ACC112 (cell line): Measurements from ENCODE around the gene RNPEPL1.
"Not testable (repeated sequence)": the region's sequence is repeated elsewhere in the genome, so short reads cannot be mapped to it uniquely, and the experiment has no call there.

ENCODE experiments used
- H2AFZ ChIP-seq: fragments of 200-600 bp; sonication (generic); one replicate; pipeline ENCODE4 v1.6.0; 2017; ENCODE audit warnings: antibody characterized with exemption, low read length; ENCODE audit not compliant: unreplicated experiment
- H3K27ac ChIP-seq: fragments of 200-600 bp; sonication (generic); 2 replicates; pipeline ENCODE4 v1.5.1; 2014; ENCODE audit warnings: low read depth, mild to moderate bottlenecking, antibody characterized with exemption, low read length, moderate library complexity
- H3K27me3 ChIP-seq: fragments of 200-600 bp; sonication (generic); 2 replicates; pipeline ENCODE4 v1.6.1; 2014; ENCODE audit warnings: mild to moderate bottlenecking, antibody characterized with exemption, low read length, moderate library complexity, mixed read lengths; ENCODE audit not compliant: insufficient read depth
- H3K36me3 ChIP-seq: fragments of 200-600 bp; sonication (generic); 2 replicates; pipeline ENCODE4 v1.6.1; 2016; ENCODE audit warnings: mild to moderate bottlenecking, antibody characterized with exemption, low read length, moderate library complexity, mixed read lengths; ENCODE audit not compliant: insufficient read depth
- H3K4me1 ChIP-seq: fragments of 200-600 bp; sonication (generic); one replicate; pipeline ENCODE4 v1.6.1; 2016; ENCODE audit warnings: low read length, mixed read lengths; ENCODE audit not compliant: insufficient read depth, unreplicated experiment, control insufficient read depth
- H3K4me3 ChIP-seq: fragments of 200-600 bp; sonication (generic); 2 replicates; pipeline ENCODE4 v1.5.1; 2014; ENCODE audit warnings: mild to moderate bottlenecking, low read depth, low read length
- H3K79me2 ChIP-seq: fragments of 200-600 bp; sonication (generic); one replicate; pipeline ENCODE4 v1.6.0; 2016; ENCODE audit warnings: low read length; ENCODE audit not compliant: control insufficient read depth, unreplicated experiment, insufficient read depth

Gene RNPEPL1

DNA sequence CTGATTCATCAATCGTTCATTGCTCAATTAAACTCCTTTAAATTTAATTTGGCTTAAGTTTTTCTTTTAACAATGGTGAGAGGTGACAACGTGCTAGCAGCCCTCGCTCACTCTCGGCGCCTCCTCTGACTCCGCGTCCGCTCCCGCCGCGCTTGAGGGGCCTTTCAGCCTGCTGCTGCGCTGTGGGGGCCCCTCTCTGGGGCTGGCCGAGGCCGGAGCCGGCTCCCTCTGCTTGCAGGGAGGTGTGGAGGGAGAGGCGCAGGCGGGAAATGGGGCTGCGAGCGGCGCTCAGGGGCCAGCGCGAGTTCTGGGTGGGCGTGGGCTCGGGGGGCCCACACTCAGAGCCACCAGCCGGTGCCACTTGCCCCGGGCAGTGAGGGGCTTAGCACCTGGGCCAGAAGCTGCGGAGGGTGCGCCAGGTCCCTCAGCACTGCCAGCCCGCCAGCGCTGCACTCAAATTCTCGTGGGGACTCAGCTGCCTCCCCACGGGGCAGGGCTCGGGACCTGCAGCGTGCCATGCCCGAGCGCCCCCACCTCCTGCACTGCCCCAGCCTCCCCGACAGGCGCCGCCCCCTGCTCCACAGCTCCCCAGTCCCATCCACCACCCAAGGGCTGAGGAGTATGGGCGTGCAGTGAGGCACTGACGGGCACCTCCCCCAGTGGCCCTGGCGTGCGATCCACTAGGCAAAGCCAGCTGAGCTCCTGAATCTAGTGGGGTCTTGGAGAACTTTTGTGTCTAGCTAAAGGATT lies 30.1 kb upstream of the RNPEPL1 start:
- Histone ChIP-seq H3K79me2 (no peaks in the 10 kb centered on the region), H3K27me3 (no peaks in the 10 kb centered on the region), H2AFZ (no peak overlapping the region), H3K4me1 (no peaks in the 10 kb centered on the region), H3K36me3 (peaks cover 7% of the 10 kb centered on the region), H3K4me3 (no peak overlapping the region), H3K27ac (no peak overlapping the region)

DNA sequence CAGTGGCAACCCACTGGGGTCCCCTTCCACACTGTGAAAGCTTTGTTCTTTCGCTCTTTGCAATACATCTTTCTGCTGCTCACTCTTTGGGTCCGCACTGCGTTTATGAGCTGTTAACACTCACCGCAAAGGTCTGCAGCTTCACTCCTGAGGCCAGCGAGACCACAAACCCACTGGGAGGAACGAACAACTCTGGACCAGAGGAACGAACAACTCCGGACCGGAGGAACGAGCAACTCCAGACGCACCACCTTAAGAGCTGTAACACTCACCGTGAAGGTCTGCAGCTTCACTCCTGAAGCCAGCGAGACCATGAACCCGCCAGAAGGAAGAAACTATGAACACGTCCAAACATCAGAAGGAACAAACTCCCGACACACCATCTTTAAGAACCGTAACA lies 29.2 kb upstream of the RNPEPL1 start:
- H3K27ac ChIP-seq, H3K79me2 ChIP-seq, H3K4me3 ChIP-seq, H3K36me3 ChIP-seq, H3K27me3 ChIP-seq, H3K4me1 ChIP-seq, H2AFZ ChIP-seq: not testable (repeated sequence)

DNA sequence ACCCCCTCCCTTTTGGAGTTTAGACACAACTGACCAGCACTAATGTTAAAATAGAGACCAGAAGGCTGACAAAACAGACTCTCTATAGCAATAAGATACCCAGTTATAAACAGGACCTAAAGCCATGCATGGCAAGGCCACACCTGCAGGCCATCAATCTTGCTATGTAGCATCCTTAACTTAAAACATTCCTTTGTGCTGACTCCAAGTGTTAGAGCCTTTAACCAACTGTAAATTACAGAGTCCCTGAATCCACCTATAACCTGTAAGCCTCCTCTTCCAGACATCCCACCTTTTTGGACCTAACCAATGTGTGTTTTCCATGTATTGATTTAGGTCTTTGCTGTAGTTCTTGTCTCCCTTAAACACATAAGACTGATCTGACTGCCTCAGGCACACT lies 28.4 kb upstream of the RNPEPL1 start:
- Histone ChIP-seq H3K27ac (no peak overlapping the region), H3K79me2 (no peaks in the 10 kb centered on the region), H3K36me3 (peaks cover 7% of the 10 kb centered on the region), H3K4me3 (no peak overlapping the region), H2AFZ (no peak overlapping the region), H3K4me1 (no peaks in the 10 kb centered on the region), H3K27me3 (no peaks in the 10 kb centered on the region)

DNA sequence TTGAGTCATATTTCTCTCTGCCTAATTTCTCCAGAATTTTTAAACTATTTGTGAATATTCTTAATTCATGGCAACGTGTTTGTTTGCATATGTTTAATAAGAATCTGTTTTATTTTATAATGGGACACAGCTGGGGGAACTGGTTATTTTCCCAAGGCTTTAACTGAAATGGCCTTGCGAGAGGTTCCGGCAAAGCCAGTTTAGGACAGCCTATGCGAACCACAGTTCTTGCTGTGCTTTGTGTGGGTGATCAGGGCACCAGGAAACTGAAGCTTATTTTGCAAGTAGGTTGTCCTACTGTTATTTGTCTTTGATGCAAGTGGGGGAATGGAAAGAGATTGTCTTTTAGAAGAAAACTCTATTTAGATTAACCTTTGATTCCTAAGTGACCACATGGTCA lies 17.0 kb upstream of the RNPEPL1 start:
- no peak overlapping the region for H2AFZ ChIP-seq
- peaks cover 27% of the 10 kb centered on the region for H3K36me3 ChIP-seq
- H3K4me3 ChIP-seq: no peak overlapping the region
- no peak overlapping the region for H3K27ac ChIP-seq
- peaks cover 5% of the 10 kb centered on the region for H3K79me2 ChIP-seq
- H3K27me3 ChIP-seq: no peaks in the 10 kb centered on the region
- H3K4me1 ChIP-seq: no peaks in the 10 kb centered on the region

DNA sequence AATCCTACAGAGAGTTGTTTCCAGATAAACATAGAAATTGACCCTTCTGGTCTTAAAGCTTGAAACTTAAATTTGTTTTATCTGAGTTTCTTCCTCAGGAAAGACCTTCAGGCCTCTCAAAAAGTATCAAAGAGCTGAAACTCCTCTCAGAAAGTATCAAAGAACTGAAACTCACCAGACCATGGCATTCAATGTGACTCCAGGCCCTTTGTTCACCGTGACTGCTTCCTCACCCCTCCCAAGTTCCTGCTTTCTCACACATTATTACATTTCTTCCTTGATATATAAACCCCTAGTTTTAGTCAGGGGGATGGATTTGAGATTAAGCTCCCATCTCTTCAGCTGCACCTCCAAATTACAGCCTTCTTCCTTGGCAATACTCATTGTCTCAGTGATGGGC lies 16.5 kb upstream of the RNPEPL1 start:
- H3K27ac ChIP-seq: no peak overlapping the region
- H3K4me3 ChIP-seq: no peak overlapping the region
- H3K4me1 ChIP-seq: no peaks in the 10 kb centered on the region
- H2AFZ ChIP-seq: no peak overlapping the region
- no peaks in the 10 kb centered on the region for H3K27me3 ChIP-seq
- H3K79me2 ChIP-seq: peaks cover 10% of the 10 kb centered on the region
- peaks cover 27% of the 10 kb centered on the region for H3K36me3 ChIP-seq

DNA sequence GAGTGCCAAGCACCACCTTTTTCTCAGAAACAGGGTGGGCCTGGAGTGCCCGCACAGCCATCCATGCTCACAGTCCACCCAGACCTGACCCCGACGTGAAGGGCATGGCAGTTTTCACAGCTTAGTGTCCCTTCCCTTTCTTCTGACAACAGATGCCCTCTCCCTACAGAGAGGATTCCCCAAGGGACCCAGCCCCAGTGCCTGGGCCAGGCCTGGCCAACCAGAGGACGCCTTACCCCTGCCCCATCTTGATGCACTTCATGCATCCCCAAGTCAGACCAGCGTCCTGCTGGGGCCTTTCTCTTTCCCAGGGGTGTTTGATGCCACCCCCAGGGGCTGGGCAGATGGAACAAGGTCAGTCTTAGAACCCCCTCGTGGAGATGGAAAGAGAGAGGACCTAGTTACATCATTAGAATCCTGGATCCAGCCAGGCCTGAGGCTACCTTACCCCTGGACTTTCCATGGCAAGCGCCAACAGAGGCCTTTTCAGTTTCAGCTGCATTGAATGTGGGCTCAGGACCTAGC lies 14.3 kb upstream of the RNPEPL1 start:
- no peaks in the 10 kb centered on the region for H3K27me3 ChIP-seq
- peaks cover 22% of the 10 kb centered on the region for H3K79me2 ChIP-seq
- no peak overlapping the region for H3K27ac ChIP-seq
- H2AFZ ChIP-seq: no peak overlapping the region
- H3K4me3 ChIP-seq: no peak overlapping the region
- peaks cover 10% of the 10 kb centered on the region for H3K4me1 ChIP-seq
- H3K36me3 ChIP-seq: peaks cover 27% of the 10 kb centered on the region

GRCh38 chr2:240554767-240555493 lies 13.4 kb upstream of the RNPEPL1 start:
- Histone ChIP-seq H3K4me3 (no peak overlapping the region), H2AFZ (no peak overlapping the region), H3K27ac (no peak overlapping the region), H3K4me1 (peaks cover 18% of the 10 kb centered on the region), H3K27me3 (no peaks in the 10 kb centered on the region), H3K79me2 (peaks cover 29% of the 10 kb centered on the region), H3K36me3 (peaks cover 27% of the 10 kb centered on the region)

DNA sequence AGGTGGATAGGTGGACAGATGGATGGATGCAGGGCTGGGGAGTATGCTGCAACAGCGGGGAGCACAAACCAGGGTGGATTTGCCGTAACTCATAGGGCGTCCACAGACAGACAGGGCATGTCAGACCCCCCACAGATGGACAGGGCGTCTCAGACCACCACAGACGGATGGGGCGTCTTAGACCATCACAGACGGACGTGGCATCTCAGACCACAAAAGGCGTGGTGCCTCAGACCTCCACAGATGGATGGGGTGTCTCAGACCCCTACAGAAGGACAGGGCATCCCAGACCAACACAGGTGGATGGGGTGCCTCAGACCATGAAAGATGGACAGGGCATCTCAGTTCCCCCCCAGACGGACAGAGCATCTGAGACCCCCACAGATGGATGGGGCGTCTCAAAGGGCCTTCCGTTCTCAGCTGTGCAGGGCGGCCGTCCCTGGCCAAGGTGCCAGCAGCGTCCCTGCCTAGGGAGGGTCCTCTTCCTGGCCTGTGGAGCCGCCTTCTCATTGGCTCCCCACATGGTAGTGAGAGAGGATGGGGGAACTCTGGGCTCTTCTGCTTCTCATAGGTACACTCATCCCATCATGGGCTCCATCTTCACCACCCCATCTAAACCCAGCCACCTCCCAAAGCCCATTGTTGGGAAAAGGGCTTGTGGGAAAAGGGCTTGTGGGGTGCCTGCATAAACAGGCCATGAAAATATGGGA lies 12.6 kb upstream of the RNPEPL1 start:
- H3K4me3 ChIP-seq: no peak overlapping the region
- no peaks in the 10 kb centered on the region for H3K27me3 ChIP-seq
- H3K27ac ChIP-seq: no peak overlapping the region
- H3K36me3 ChIP-seq: peaks cover 24% of the 10 kb centered on the region
- H2AFZ ChIP-seq: no peak overlapping the region
- H3K79me2 ChIP-seq: peaks cover 29% of the 10 kb centered on the region
- H3K4me1 ChIP-seq: peaks cover 18% of the 10 kb centered on the region

GRCh38 chr2:240556553-240557100 lies 11.7 kb upstream of the RNPEPL1 start:
- Histone ChIP-seq H3K4me1 (peaks cover 18% of the 10 kb centered on the region), H3K79me2 (peaks cover 29% of the 10 kb centered on the region), H2AFZ (no peak overlapping the region), H3K27me3 (no peaks in the 10 kb centered on the region), H3K4me3 (peak overlapping the region; percentile 84), H3K36me3 (peaks cover 15% of the 10 kb centered on the region; the same call in 1 of the 2 replicates), H3K27ac (no peak overlapping the region)

- peaks cover 11% of the 10 kb centered on the region; the same call in 1 of the 2 replicates for H3K36me3 ChIP-seq
- peak overlapping the region; percentile 84 for H3K4me3 ChIP-seq
Measured at GRCh38 chr2:240557101-240557751, 11.1 kb upstream of the RNPEPL1 start.

More at GRCh38 chr2:240557101-240557751, 11.1 kb upstream of the RNPEPL1 start:
- Histone ChIP-seq H3K27me3 (no peaks in the 10 kb centered on the region), H3K4me1 (peaks cover 24% of the 10 kb centered on the region), H3K27ac (no peak overlapping the region), H2AFZ (peak overlapping the region; percentile 74), H3K79me2 (peaks cover 29% of the 10 kb centered on the region)
